Liver (tissue), 9 donors: ENCODE results near the gene DENND4C. TPM values are rescaled to one million over a fixed set of nuclear protein-coding genes. Genes with fewer than 3 reads are reported as not detected.

Source experiments
- DNase-seq: peaks from one replicate; pipeline ENCODE4 v3.0.0-alpha.2; 2017; ENCODE audit warnings: low spot score
- H3K27ac ChIP-seq, 2 donors: one replicate each; pipeline ENCODE4 v1.7.0; 2013; ENCODE audit warnings: inconsistent platforms in 2 of 2, low read length in 2 of 2, control low read depth in 1 of 2, low read depth in 1 of 2, mild to moderate bottlenecking in 1 of 2
- H3K27me3 ChIP-seq, 4 donors: one replicate each; pipeline versions ENCODE4 v1.6.1 to v1.7.0; 2013; ENCODE audit warnings: low read length in 3 of 4, inconsistent platforms in 1 of 4, mild to moderate bottlenecking in 1 of 4, moderate library complexity in 1 of 4; ENCODE audit not compliant: control insufficient read depth in 4 of 4, insufficient read depth in 4 of 4
- H3K36me3 ChIP-seq, 4 donors: one replicate each; pipeline versions ENCODE4 v1.6.1 to v1.7.0; 2013; ENCODE audit warnings: low read length in 3 of 4, mild to moderate bottlenecking in 3 of 4, low read depth in 1 of 4, moderate library complexity in 1 of 4; ENCODE audit not compliant: control insufficient read depth in 4 of 4, insufficient read depth in 3 of 4
- H3K4me1 ChIP-seq, 4 donors: one replicate each; pipeline versions ENCODE4 v1.6.1 to v1.7.0; 2013; ENCODE audit warnings: low read length in 3 of 4, mild to moderate bottlenecking in 3 of 4, moderate library complexity in 1 of 4; ENCODE audit not compliant: control insufficient read depth in 4 of 4, insufficient read depth in 4 of 4
- H3K4me3 ChIP-seq, 3 donors: one replicate each; pipeline versions ENCODE4 v1.6.1 to v1.7.0; 2013; ENCODE audit warnings: low read length in 3 of 3, control low read depth in 1 of 3, low read depth in 1 of 3, mild to moderate bottlenecking in 1 of 3
- H3K9ac ChIP-seq, 2 donors: one replicate each; pipeline ENCODE4 v1.7.0; 2013; ENCODE audit warnings: low read length in 2 of 2, mild to moderate bottlenecking in 2 of 2, moderate library complexity in 2 of 2, control low read depth in 1 of 2, low read depth in 1 of 2
- H3K9me3 ChIP-seq, 4 donors: one replicate each; pipeline versions ENCODE4 v1.6.1 to v1.7.0; 2013; ENCODE audit warnings: low read length in 3 of 4; ENCODE audit not compliant: control insufficient read depth in 4 of 4
- EGR1 ChIP-seq, 2 donors: IDR thresholded peaks; 2 replicates each; pipeline ENCODE4 v1.6.1; 2016 to 2018; ENCODE audit warnings: antibody characterized with exemption in 2 of 2, low read depth in 2 of 2
- FOXA1 ChIP-seq: IDR thresholded peaks from 2 replicates; pipeline ENCODE4 v1.6.1; 2016; ENCODE audit warnings: antibody characterized with exemption
- FOXA2 ChIP-seq: IDR thresholded peaks from 2 replicates; pipeline ENCODE4 v1.6.1; 2016; ENCODE audit warnings: antibody characterized with exemption
- GABPA ChIP-seq, 2 donors: IDR thresholded peaks in 1 of 2; conservative IDR thresholded peaks in 1 of 2; 2 replicates each; pipeline ENCODE4 v1.6.1; 2016; ENCODE audit warnings: antibody characterized with exemption in 2 of 2, mild to moderate bottlenecking in 1 of 2, moderate library complexity in 1 of 2
- HNF4A ChIP-seq, 2 donors: conservative IDR thresholded peaks; 2 replicates each; pipeline ENCODE4 v1.6.1; 2016; ENCODE audit warnings: antibody characterized with exemption in 2 of 2, mild to moderate bottlenecking in 2 of 2
- HNF4G ChIP-seq: IDR thresholded peaks from 2 replicates; pipeline ENCODE4 v1.6.1; 2016; ENCODE audit warnings: antibody characterized with exemption
- JUND ChIP-seq, 2 donors: IDR thresholded peaks; 2 replicates each; pipeline ENCODE4 v1.6.1; 2016; ENCODE audit warnings: antibody characterized with exemption in 2 of 2
- NR2F2 ChIP-seq: IDR thresholded peaks from 2 replicates; pipeline ENCODE4 v1.6.1; 2016; ENCODE audit warnings: antibody characterized with exemption
- RAD21 ChIP-seq, 2 donors: IDR thresholded peaks; 2 replicates each; pipeline ENCODE4 v1.6.1; 2016; ENCODE audit warnings: antibody characterized with exemption in 2 of 2, mild to moderate bottlenecking in 2 of 2
- RXRA ChIP-seq, 2 donors: IDR thresholded peaks; 2 replicates each; pipeline ENCODE4 v1.6.1; 2017 to 2018; ENCODE audit warnings: antibody characterized with exemption in 2 of 2, mild to moderate bottlenecking in 1 of 2
- SP1 ChIP-seq: IDR thresholded peaks from 2 replicates; pipeline ENCODE4 v1.6.1; 2018; ENCODE audit warnings: antibody characterized with exemption, mild to moderate bottlenecking
- TAF1 ChIP-seq: conservative IDR thresholded peaks from 2 replicates; pipeline ENCODE4 v1.6.1; 2016; ENCODE audit warnings: antibody characterized with exemption, mild to moderate bottlenecking
- YY1 ChIP-seq: IDR thresholded peaks from 2 replicates; pipeline ENCODE4 v1.6.1; 2016; ENCODE audit warnings: antibody characterized with exemption, mild to moderate bottlenecking
- WGBS: extraction: QIAGEN DNeasy Blood & Tissue Kit; methylation state at CpG from one replicate; pipeline ENCODE4 v1.1.7; 2013; 5-methylcytosine and 5-hydroxymethylcytosine counted together
- polyA plus RNA-seq, 2 donors: library from polyadenylated mRNA; stranded (reverse) in 1 of 2; unstranded in 1 of 2; fragments of 200-250 nt in 1 of 2; fragments of >200 nt in 1 of 2; fragmentation: Nextera tagmentation in 1 of 2; extraction: Ambion mirVana in 1 of 2; gene quantifications; one replicate each; pipeline versions ENCODE4 v1.2.1 to v1.2.3, GENCODE V29; 2013 to 2015
- total RNA-seq, 2 donors: library from RNA; depleted of rRNA; stranded (reverse); fragments of >200 nt; gene quantifications; one replicate each; pipeline ENCODE4 v1.2.3, GENCODE V29; 2014
- TF ChIP-seq, protein P1 (sequence below): IDR thresholded peaks from 2 replicates; pipeline ENCODE4 v1.6.1; 2016; ENCODE audit warnings: antibody characterized with exemption
- TF ChIP-seq, protein P2 (sequence below): IDR thresholded peaks from 2 replicates; pipeline ENCODE4 v1.6.1; 2016; ENCODE audit warnings: antibody characterized with exemption
- TF ChIP-seq, protein P3 (sequence below): IDR thresholded peaks from 2 replicates; pipeline ENCODE4 v1.6.1; 2016; ENCODE audit warnings: antibody characterized with exemption, mild to moderate bottlenecking
- TF ChIP-seq, protein P4 (sequence below): IDR thresholded peaks from 2 replicates; pipeline ENCODE4 v1.6.1; 2016; ENCODE audit warnings: antibody characterized with exemption
- TF ChIP-seq, protein P5 (sequence below): fragments of 150-350 bp; IDR thresholded peaks from 2 replicates; pipeline ENCODE4 v1.5.1; 2017; ENCODE audit warnings: improper control_type of control experiment, low read depth, low read length; ENCODE audit not compliant: missing input control
- donor health status: healthy.
- donor health status: healthy.
- donor health status: healthy.
- donor health status: healthy.
- donor health status: healthy.

Gene DENND4C
- total and polyA plus RNA-seq, 4 donors: 6.9 to 54.9 (median 14.8) TPM

DNA sequence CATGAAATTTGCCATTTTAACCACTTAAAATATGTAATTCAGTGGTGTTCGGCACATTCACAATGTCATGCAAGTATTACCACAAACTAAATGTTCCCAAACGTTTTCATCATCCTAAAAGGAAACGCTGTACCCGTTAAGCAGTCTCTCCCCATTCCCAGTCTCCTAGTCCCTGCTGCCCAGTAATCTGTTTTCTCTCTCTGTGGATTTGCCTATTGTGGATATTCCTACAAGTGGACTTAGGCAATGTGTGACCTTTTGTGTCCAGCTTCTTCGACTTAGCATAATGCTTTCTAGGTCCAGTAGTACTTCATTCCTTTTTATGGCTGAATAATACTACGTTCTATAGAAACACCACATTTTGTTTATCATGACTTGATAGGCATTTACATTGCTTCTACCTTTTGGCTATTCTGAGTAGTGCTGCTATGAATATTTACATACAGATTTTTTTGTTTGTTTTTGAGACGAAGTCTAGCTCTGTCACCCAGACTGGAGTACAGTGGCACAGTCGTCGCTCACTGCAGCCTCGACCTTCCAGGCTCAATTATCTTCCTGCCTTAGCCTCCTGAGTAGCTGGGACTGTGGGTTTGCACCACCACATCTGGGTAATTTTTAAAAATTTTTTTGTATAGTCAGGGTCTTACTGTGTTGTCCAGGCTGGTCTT is 13.0 kb downstream of the DENND4C start:
- no peak for DNase-seq
- peaks cover 0 to 2% (median 0%) of the 10 kb centered on the region in 4 donors for H3K4me1 ChIP-seq
- WGBS: 68% methylated on average over 10 of the region's 10 CpGs
- H3K4me3 ChIP-seq: no peak overlapping the region
- H3K9me3 ChIP-seq: no peaks in the 10 kb centered on the region
- no peak overlapping the region for H3K9ac ChIP-seq
- no peaks in the 10 kb centered on the region for H3K27me3 ChIP-seq
- TF ChIP-seq, protein P1, sequence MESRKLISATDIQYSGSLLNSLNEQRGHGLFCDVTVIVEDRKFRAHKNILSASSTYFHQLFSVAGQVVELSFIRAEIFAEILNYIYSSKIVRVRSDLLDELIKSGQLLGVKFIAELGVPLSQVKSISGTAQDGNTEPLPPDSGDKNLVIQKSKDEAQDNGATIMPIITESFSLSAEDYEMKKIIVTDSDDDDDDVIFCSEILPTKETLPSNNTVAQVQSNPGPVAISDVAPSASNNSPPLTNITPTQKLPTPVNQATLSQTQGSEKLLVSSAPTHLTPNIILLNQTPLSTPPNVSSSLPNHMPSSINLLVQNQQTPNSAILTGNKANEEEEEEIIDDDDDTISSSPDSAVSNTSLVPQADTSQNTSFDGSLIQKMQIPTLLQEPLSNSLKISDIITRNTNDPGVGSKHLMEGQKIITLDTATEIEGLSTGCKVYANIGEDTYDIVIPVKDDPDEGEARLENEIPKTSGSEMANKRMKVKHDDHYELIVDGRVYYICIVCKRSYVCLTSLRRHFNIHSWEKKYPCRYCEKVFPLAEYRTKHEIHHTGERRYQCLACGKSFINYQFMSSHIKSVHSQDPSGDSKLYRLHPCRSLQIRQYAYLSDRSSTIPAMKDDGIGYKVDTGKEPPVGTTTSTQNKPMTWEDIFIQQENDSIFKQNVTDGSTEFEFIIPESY: no peak
- TF ChIP-seq YY1 (no peak), FOXA2 (no peak), SP1 (no peak)
- peaks cover 0 to 4% (median 1%) of the 10 kb centered on the region in 4 donors for H3K36me3 ChIP-seq
- H3K27ac ChIP-seq: no peak overlapping the region

DNA sequence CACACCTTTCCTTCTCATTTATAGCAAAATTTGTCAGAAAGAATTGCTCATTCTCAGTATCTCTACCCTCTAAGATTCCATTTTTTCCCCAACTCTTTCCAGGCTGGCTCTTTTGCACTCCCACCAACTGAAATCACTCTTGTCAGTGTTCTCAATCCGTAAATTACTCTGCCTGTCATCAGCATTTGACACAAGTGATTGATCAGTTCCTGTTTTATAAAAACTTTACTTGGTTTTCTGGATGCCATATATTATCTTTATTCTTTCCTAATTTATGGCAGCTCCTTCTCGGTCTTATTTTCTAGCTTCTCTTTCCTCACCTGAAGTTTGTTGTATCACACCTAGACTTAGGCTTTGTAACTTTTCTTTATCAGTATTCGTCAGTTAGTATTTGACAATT is 16.4 kb downstream of the DENND4C start:
- WGBS: 87% methylated on average over 3 of the region's 3 CpGs
- no peak overlapping the region for H3K4me3 ChIP-seq
- no peaks in the 10 kb centered on the region for H3K9me3 ChIP-seq
- H3K27me3 ChIP-seq: no peaks in the 10 kb centered on the region
- no peak overlapping the region for H3K27ac ChIP-seq
- no peak overlapping the region for H3K9ac ChIP-seq
- H3K4me1 ChIP-seq: peaks cover 0 to 3% (median under 1%) of the 10 kb centered on the region in 4 donors
- TF ChIP-seq, protein P2, sequence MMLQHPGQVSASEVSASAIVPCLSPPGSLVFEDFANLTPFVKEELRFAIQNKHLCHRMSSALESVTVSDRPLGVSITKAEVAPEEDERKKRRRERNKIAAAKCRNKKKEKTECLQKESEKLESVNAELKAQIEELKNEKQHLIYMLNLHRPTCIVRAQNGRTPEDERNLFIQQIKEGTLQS: no peak
- TF ChIP-seq EGR1 (IDR thresholded peaks at IDR 0.05; ENCODE audit: low read depth in 2 of 2) (no peak), RXRA (IDR thresholded peaks at IDR 0.05) (no peak), GABPA (IDR thresholded peaks at IDR 0.05 in 1 of 2, conservative IDR thresholded peaks at IDR 0.05 in 1 of 2) (no peak), TAF1 (no peak), HNF4A (conservative IDR thresholded peaks at IDR 0.05) (no peak), NR2F2 (no peak), YY1 (no peak), JUND (IDR thresholded peaks at IDR 0.05) (no peak), HNF4G (no peak), FOXA2 (no peak), SP1 (no peak), FOXA1 (no peak), RAD21 (IDR thresholded peaks at IDR 0.05) (no peak)
- TF ChIP-seq, protein P3, sequence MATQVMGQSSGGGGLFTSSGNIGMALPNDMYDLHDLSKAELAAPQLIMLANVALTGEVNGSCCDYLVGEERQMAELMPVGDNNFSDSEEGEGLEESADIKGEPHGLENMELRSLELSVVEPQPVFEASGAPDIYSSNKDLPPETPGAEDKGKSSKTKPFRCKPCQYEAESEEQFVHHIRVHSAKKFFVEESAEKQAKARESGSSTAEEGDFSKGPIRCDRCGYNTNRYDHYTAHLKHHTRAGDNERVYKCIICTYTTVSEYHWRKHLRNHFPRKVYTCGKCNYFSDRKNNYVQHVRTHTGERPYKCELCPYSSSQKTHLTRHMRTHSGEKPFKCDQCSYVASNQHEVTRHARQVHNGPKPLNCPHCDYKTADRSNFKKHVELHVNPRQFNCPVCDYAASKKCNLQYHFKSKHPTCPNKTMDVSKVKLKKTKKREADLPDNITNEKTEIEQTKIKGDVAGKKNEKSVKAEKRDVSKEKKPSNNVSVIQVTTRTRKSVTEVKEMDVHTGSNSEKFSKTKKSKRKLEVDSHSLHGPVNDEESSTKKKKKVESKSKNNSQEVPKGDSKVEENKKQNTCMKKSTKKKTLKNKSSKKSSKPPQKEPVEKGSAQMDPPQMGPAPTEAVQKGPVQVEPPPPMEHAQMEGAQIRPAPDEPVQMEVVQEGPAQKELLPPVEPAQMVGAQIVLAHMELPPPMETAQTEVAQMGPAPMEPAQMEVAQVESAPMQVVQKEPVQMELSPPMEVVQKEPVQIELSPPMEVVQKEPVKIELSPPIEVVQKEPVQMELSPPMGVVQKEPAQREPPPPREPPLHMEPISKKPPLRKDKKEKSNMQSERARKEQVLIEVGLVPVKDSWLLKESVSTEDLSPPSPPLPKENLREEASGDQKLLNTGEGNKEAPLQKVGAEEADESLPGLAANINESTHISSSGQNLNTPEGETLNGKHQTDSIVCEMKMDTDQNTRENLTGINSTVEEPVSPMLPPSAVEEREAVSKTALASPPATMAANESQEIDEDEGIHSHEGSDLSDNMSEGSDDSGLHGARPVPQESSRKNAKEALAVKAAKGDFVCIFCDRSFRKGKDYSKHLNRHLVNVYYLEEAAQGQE: no peak
- TF ChIP-seq, protein P4, sequence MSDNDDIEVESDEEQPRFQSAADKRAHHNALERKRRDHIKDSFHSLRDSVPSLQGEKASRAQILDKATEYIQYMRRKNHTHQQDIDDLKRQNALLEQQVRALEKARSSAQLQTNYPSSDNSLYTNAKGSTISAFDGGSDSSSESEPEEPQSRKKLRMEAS: no peak
- TF ChIP-seq, protein P5, sequence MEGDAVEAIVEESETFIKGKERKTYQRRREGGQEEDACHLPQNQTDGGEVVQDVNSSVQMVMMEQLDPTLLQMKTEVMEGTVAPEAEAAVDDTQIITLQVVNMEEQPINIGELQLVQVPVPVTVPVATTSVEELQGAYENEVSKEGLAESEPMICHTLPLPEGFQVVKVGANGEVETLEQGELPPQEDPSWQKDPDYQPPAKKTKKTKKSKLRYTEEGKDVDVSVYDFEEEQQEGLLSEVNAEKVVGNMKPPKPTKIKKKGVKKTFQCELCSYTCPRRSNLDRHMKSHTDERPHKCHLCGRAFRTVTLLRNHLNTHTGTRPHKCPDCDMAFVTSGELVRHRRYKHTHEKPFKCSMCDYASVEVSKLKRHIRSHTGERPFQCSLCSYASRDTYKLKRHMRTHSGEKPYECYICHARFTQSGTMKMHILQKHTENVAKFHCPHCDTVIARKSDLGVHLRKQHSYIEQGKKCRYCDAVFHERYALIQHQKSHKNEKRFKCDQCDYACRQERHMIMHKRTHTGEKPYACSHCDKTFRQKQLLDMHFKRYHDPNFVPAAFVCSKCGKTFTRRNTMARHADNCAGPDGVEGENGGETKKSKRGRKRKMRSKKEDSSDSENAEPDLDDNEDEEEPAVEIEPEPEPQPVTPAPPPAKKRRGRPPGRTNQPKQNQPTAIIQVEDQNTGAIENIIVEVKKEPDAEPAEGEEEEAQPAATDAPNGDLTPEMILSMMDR: no peak
- TF ChIP-seq, protein P1: no peak
- peaks cover 0 to 1% (median 0%) of the 10 kb centered on the region in 4 donors for H3K36me3 ChIP-seq
- DNase-seq: no peak
